Right atrium auricular region (tissue), 2 donors: Measurements from ENCODE around the gene R3HDM2. TPM values are rescaled to one million over a fixed set of nuclear protein-coding genes. Genes with fewer than 3 reads are reported as not detected.

Experiments
- DNase-seq: peaks from one replicate; pipeline ENCODE4 v3.0.0-alpha.2; 2019; ENCODE audit warnings: low spot score
- H3K27ac ChIP-seq, 2 donors: fragments of 200-600 bp; sonication (generic); 1 replicate in 1 of 2; 2 replicates in 1 of 2; pipeline ENCODE4 v1.5.1; 2016 to 2019
- H3K27me3 ChIP-seq, 2 donors: fragments of 200-600 bp; sonication (generic); one replicate each; pipeline versions ENCODE4 v1.5.1 to v1.6.0; 2017 to 2019
- H3K36me3 ChIP-seq: fragments of 200-600 bp; sonication (generic); one replicate; pipeline ENCODE4 v1.5.1; 2016
- H3K4me1 ChIP-seq, 2 donors: fragments of 200-600 bp; sonication (generic); one replicate each; pipeline versions ENCODE4 v1.5.1 to v1.6.0; 2017 to 2019
- H3K4me3 ChIP-seq, 2 donors: fragments of 200-600 bp; sonication (generic); 1 replicate in 1 of 2; 2 replicates in 1 of 2; pipeline ENCODE4 v1.5.1; 2017 to 2019; ENCODE audit warnings: mild to moderate bottlenecking in 1 of 2, moderate library complexity in 1 of 2
- H3K9me3 ChIP-seq, 2 donors: fragments of 200-600 bp; sonication (generic); one replicate each; pipeline ENCODE4 v1.5.1; 2019
- CTCF ChIP-seq, 2 donors: fragments of 200-600 bp; sonication (generic); IDR thresholded peaks; one replicate each; pipeline ENCODE4 v1.5.1; 2019; ENCODE audit warnings: antibody characterized with exemption in 2 of 2
- total RNA-seq, 2 donors: library from RNA; depleted of rRNA; stranded (reverse); fragments of >200 nt; gene quantifications; one replicate each; pipeline ENCODE4 v1.1.0, GENCODE V29; 2016

The R3HDM2 gene
- total RNA-seq, 2 donors from 2014 or later: 31.7 to 47.8 TPM

DNA sequence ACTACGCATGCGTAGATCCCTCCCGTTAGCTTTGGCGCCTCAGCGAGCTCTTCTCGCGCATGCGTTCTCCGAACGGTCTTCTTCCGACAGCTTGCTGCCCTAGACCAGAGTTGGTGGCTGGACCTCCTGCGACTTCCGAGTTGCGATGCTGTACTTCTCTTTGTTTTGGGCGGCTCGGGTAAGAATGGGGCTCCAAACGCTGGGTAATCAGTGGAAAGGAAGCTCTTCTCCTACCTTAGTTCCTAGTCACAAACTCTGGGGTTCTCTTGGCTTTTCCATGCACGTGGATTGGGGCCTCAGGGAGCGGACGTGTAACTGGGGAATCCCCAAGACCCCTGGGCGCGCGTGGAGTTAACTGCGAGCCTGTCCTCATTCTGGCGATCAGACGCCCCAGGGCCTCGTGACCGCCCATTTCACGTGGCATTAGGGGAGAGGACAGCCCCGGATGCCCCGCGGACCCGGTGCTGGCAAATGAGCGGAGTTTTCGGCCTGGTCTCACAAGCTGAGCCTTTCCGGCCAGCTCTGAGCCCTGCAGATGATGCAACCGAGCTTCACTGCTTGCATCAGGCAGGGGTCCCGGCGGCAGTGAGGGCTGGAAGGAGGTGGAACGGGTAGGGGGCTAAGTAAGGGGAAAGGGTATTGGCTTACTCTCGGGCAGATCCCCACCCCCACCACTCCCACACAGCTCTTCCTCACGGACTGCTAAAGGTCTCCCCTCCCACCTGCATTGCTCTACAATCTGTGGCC, 201.0 kb downstream of the R3HDM2 start, which contains the start of gene SHMT2:
Gene SHMT2 (plus strand): TSS at position 78 of the 747 bp plus-strand sequence. CDS start 68 bp downstream, at position 146.
- no peak for TF ChIP-seq CTCF (IDR thresholded peaks at IDR 0.05)

GRCh38 chr12:57229046-57229633, 201.7 kb downstream of the R3HDM2 start:
- Histone ChIP-seq H3K27me3 (peaks cover 18 to 22% of the 10 kb centered on the region in 2 donors), H3K27ac (peak overlapping the region; percentile 75 to 82), H3K36me3 (peaks cover 29% of the 10 kb centered on the region), H3K4me3 (peak overlapping the region; percentile 65 to 67), H3K9me3 (no peaks in the 10 kb centered on the region), H3K4me1 (peaks cover 0 to 49% of the 10 kb centered on the region in 2 donors)
- no peak for DNase-seq
- TF ChIP-seq CTCF (IDR thresholded peaks at IDR 0.05): peak in 1 of 2 donors; percentile 46

More for the DNA sequence above, 201.0 kb downstream of the R3HDM2 start, which contains the start of gene SHMT2:
- Histone ChIP-seq H3K27me3 (peaks cover 15 to 21% of the 10 kb centered on the region in 2 donors), H3K36me3 (peaks cover 29% of the 10 kb centered on the region), H3K4me3 (peak within 1 kb of the TSS; percentile 65 to 67), H3K9me3 (no peaks in the 10 kb centered on the region), H3K27ac (peak within 1 kb of the TSS; percentile 75 to 82), H3K4me1 (peaks cover 0 to 46% of the 10 kb centered on the region in 2 donors)
- DNase-seq: peak; percentile 93

- no peak for TF ChIP-seq CTCF (IDR thresholded peaks at IDR 0.05)
- no peak for DNase-seq
- H3K27me3 ChIP-seq: peaks cover 18 to 36% of the 10 kb centered on the region in 2 donors
- H3K4me1 ChIP-seq: peaks cover 0 to 49% of the 10 kb centered on the region in 2 donors
- peaks cover 13% of the 10 kb centered on the region for H3K36me3 ChIP-seq
- H3K4me3 ChIP-seq: peak overlapping the region in 1 of 2 donors; percentile 32
- no peaks in the 10 kb centered on the region for H3K9me3 ChIP-seq
- H3K27ac ChIP-seq: no peak overlapping the region
Measured at GRCh38 chr12:57227315-57228115, 203.3 kb downstream of the R3HDM2 start.

DNA sequence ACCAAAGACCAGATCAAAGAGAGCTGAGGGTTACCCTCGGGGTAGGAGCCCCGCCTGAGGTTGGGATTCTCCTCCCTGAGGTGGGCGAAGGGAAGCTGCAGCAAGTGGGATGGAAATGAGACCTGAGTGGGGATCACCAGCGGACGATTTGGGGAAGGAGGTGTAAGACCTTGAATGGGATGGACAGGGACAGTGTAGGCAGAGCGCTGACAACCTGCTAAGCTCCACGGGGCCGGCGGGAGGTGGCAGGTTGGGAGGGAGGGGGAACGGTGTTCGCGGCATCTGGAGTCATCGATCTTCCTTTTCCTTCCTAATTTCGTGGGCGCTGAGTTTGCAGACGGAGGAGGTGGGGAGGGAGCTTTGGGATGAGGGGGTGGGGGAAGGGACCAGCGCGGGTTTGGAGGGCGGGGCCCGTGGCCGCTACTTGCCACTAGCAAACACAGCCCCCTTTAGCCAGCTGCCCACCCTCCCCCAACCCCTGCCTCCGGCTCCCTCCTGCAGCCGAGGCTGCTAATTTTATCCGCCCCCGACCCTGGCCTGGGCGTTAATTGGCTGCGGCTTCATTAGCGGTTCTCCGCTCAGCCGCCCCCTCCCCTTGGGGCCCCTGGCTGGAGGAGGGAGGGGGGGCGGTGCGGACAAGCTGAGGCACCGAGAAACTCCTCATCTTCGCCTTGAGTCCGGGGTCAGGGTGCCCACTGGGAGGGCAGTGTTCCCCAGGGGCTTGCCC, 204.1 kb downstream of the R3HDM2 start:
- H3K4me3 ChIP-seq: peak overlapping the region in 1 of 2 donors; percentile 32
- H3K36me3 ChIP-seq: peaks cover 5% of the 10 kb centered on the region
- H3K9me3 ChIP-seq: no peaks in the 10 kb centered on the region
- TF ChIP-seq CTCF (IDR thresholded peaks at IDR 0.05): no peak
- DNase-seq: no peak
- H3K4me1 ChIP-seq: peaks cover 0 to 49% of the 10 kb centered on the region in 2 donors
- no peak overlapping the region for H3K27ac ChIP-seq
- peaks cover 19 to 41% of the 10 kb centered on the region in 2 donors for H3K27me3 ChIP-seq

GRCh38 chr12:57225680-57226210, 205.1 kb downstream of the R3HDM2 start:
- H3K27me3 ChIP-seq: peaks cover 25 to 41% of the 10 kb centered on the region in 2 donors
- DNase-seq: no peak
- no peak for TF ChIP-seq CTCF (IDR thresholded peaks at IDR 0.05)

More at GRCh38 chr12:57225680-57226210, 205.1 kb downstream of the R3HDM2 start:
- no peak overlapping the region for H3K4me3 ChIP-seq
- no peaks in the 10 kb centered on the region for H3K9me3 ChIP-seq
- peaks cover 0 to 41% of the 10 kb centered on the region in 2 donors for H3K4me1 ChIP-seq
- no peak overlapping the region for H3K27ac ChIP-seq
- no peaks in the 10 kb centered on the region for H3K36me3 ChIP-seq
